Left forelimb (tissue), 1 donor: ENCODE measurements around the gene DIP2C.
"Not testable (repeated sequence)": the region's sequence is repeated elsewhere in the genome, so short reads cannot be mapped to it uniquely, and the experiment has no call there.

Experiments
- DNase-seq: peaks from one replicate; pipeline ENCODE4 v3.0.0-alpha.2; 2018; ENCODE audit warnings: low spot score

DIP2C gene

GRCh38 chr10:306007-306674 lies 383.3 kb downstream of the DIP2C start:
- DNase-seq: no peak

GRCh38 chr10:305034-305433 lies 384.4 kb downstream of the DIP2C start:
- DNase-seq: no peak

DNA sequence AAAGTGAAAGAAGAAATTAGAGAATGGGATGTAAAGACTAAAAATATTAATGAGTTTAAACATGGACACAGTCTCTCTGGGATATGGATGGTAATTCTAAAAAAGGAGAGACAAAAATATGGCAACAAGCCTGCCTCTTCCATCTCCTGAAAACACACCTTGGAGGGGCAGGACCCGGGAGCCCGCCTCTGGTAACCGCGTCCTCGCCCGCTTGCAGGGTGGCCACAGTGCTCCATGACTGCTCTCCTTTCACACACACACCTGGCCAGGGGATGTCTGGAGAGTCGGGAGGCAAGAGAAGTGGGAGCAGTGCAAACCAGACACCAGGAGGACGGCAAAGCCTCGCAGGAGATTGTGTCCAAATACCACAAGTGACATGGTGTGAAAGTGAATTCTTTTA lies 387.9 kb downstream of the DIP2C start:
- no peak for DNase-seq

GRCh38 chr10:300580-300979 lies 388.9 kb downstream of the DIP2C start:
- not testable (repeated sequence) for DNase-seq

DNA sequence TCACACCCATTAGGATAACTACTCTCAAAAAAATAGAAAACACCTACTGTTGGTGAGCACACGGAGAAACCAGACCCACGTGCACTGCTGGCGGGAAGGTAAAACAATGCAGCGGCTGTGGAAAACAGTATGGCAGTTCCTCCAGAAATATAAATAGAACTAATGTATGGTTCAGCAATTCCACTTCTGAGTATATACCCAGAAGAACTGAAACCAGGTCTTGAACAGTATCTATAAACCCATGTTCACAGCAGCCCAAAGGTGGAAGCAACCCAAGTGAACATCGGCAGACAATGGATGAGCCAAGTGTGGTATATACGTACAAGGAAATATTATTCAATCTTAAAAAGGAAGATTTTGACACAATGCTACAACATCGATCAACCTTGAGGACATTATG lies 389.5 kb downstream of the DIP2C start:
- no peak for DNase-seq

DNA sequence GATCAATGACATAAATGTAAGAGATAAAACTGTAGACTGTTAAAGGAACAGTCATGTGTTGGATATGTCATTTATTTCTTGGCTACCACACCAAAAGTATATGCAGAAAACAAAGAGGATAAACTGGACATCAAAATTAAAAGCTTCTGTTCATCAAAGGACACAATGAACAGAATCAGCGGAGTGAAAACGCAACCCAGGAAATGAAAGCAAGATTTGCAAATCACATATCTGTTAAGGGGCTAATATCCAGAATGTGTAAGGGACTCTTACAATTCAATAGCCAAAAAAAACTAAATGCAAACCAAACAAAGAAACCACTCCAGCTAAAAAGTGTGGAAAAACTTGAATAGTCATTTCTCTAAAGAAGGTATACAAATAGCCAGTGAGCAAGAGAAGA lies 390.0 kb downstream of the DIP2C start:
- DNase-seq: no peak

- no peak for DNase-seq
These were observed 391.4 kb downstream of the DIP2C start for GRCh38 chr10:298033-298432.

DNA sequence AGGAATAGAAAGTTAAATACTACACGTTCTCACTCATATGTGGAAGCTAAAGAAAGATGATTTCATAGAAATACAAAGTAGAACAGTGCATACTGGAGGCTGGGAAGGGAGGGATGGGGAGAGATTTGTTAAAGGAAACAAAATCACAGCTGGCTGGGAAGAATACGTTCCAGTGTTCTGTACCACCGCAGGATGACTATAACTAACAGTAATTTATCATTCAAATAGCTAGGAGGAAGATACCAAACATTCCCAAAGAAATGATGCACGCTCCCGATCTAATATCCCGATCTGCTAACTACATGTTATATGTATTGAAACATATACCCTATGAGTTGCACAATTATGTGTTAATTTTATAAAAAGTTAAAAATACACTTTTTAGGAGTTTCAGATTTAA lies 391.9 kb downstream of the DIP2C start:
- DNase-seq: no peak

- DNase-seq: no peak
These were observed 395.8 kb downstream of the DIP2C start for GRCh38 chr10:293636-294035.

DNA sequence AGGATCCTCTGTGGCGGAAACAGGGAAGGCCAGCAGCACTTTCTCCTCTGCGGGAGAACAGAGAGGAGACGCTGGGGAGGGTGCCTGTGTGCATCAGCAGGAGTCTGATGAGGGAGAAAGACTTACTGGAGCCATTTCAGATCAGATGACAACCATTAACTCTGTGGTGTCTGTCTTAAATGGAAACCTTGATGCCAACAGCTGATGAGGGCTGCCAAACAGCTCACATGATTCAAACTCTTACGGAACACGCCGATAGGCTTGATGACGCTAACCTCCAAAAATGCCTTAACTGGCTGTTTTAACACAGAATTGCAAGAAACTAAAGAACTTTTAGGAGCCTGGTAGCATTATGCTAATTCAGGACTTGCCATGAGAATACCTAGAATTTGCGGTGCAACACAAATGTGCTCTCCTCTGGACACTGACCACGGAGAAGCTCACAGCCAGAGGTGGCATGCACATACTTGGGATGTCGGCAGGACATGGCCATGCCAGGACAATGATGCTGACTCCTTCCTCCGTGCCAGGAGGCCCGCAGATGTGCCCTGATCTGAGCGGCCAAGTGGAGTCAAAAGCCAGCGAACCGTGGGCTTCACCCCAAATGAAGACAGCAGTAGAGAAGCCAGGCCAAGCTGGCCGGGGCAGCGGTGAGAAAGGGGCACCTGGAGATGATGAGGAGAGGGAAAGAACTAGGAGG lies 399.3 kb downstream of the DIP2C start:
- DNase-seq: no peak

DNA sequence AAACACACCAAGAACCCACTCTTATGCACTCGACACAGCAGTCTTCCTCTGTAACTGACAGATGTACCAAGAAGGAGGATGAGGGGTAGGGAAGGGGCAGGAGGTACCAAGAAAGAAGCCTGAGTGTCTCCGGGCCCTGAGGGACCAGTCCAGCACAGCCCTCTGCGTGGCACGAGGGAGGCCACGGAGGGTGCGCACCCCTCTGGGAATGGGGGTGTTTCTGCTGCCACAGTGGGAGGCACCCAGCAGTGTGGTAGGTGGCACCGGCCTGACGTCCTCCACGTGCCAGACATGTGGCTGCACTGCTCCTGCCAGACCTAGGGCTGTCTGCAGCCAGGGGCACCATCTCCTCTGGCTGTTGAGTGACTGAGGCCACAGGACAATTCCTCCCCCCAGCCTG lies 399.9 kb downstream of the DIP2C start:
- no peak for DNase-seq

DNA sequence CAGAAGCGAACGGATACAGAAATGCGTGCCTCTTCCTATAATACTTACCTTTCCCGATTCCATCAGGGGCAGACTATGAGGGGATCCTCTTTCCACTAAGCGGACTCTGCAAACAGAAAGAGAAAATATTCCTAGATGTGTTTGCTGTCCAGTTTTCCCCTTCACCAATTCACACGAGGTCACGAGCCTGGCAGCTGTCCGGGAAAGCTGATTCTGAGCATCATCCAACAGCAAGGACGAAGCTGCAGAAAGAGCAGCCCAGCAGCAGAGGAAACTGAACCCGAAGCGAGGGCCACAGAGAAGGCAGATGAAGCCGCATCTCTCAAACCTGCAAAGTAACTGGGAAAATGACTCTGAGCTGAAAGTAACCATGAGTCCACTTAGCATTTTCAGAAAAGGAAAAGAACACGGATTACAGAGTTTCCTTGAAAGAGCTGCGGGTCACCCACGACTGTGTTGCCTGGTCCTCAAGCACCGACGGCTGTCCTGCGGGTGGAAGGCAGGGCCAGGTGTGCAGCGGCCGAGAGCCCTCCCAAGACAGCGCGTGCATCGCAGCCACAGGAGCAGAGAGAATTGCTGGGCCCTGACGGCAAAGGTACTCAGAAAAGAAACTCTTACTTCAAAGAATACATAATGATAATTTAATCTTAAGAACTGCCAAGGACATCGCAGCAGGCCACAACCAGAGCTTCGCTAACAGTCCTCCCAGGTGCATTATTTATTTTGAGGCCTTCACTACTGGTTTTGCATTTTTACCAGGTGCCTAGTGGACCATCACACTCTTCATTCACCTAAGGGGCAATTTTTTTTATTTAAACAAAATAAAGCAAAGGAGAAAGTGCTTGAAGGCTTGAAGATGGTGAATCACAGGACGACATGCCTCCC lies 400.9 kb downstream of the DIP2C start:
- DNase-seq: no peak

DNA sequence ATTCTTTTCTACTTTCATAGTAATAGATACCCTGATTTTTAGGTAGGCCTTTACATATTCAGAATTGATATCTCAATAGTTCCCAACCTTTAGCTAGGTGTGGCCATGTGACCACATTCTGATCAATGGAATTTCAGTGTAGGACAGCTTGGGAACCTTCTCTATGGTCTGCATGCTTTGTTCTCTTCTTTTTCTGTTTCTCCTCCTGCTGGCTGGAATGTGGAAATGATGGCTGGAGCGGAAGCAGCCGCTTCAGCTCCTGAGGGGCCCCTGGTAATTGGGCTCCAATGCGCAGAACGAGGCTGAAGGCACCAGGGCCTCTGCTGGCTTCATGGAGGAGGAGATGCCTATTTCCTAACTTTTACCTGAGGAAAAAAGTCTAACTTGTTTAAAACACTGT lies 401.7 kb downstream of the DIP2C start:
- no peak for DNase-seq

GRCh38 chr10:287026-287709 lies 402.3 kb downstream of the DIP2C start:
- no peak for DNase-seq

DNA sequence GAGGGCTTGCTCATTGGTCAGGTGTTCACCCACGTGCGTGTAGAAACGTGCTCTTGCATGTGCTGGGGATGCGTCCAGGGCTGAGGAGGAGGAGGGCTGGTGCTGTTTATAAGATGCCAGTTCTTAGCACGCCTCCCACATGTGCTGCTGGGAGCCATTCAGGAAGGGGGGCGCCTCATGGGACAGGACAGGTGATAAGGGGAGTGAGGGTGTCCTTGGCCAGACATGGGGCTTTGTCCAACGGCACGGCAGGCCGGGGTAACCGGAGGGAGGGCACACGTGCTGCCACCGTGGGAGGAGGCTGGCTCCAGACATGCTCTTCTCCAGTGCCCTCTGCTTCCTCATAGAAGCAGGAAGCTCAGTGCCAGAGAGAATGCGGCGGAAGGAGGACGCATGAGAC lies 404.3 kb downstream of the DIP2C start:
- no peak for DNase-seq

DNA sequence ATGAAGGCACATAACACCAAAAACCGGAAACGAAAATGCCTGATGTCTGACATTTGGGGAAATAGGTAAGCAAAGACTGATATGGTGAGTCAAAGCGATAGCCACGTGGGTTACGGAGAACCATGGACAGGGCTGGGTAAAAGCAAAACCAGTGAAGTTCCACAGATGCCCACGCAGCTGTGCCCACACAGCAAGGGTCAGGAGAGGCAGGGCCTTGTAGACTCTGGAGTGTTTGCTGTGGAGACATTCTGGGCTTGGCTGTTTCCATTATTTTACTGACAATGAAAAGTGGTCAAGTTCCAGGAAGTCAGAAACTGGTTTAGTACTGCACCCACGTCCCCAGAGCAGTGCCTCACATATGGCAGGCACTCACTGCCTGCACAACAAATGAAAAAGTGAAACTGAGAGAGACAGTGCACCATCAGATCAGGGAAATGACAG lies 405.5 kb downstream of the DIP2C start:
- DNase-seq: no peak

DNA sequence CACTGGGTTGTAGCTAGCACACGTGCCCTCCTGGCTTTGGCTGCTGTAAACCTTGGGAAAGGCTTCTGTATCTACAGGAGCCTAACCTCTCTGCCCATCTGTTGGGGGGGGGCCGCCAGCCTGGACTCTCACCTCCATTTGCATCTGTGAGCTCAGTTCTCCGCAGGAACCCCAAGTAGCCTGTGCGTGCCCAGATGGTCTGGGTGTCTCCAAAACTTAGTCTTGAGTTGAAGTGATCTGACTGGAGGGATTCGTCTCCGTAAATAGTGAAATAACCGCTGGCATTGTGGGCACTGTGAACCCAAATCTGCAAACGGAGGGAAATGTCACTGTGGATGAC lies 406.4 kb downstream of the DIP2C start:
- DNase-seq: no peak

GRCh38 chr10:282294-283139 lies 407.0 kb downstream of the DIP2C start:
- DNase-seq: no peak

DNA sequence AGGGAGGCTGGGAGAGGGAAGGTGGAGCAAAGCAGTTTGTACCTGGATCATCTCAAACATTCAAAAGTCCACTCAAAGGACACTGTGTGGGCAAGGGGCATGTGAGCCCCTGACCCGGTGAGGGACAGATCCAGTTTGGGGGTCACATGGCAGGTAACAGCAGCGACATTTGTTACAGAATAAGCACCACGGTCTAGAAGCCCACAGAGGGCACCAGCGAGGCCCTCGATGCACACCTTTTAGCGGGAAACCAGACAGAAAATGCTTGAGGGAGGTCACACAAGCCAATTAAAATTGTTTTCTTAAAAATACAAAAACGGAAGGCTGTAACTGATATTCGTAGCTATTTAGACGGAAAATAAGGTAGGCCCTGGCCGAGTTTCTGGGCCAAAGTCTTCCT lies 409.8 kb downstream of the DIP2C start:
- no peak for DNase-seq

- DNase-seq: no peak
These were observed 410.2 kb downstream of the DIP2C start for GRCh38 chr10:279232-279631.

GRCh38 chr10:278707-279106 lies 410.8 kb downstream of the DIP2C start:
- no peak for DNase-seq

- DNase-seq: no peak
These were observed 411.5 kb downstream of the DIP2C start for GRCh38 chr10:277963-278362.
